Measurements from ENCODE around the gene UNK.
"Not testable (repeated sequence)": the region's sequence is repeated elsewhere in the genome, so short reads cannot be mapped to it uniquely, and the experiment has no call there.

UNK gene

GRCh38 chr17:75771334-75772281, 13.0 kb upstream of the UNK start:
- in situ Hi-C loops (cut with MboI; ENCODE audit: low sequenced_read_pairs): no loop called here

GRCh38 chr17:75773121-75773807, 11.3 kb upstream of the UNK start:
- in situ Hi-C loops (cut with MboI; ENCODE audit: low sequenced_read_pairs): no loop called here

DNA sequence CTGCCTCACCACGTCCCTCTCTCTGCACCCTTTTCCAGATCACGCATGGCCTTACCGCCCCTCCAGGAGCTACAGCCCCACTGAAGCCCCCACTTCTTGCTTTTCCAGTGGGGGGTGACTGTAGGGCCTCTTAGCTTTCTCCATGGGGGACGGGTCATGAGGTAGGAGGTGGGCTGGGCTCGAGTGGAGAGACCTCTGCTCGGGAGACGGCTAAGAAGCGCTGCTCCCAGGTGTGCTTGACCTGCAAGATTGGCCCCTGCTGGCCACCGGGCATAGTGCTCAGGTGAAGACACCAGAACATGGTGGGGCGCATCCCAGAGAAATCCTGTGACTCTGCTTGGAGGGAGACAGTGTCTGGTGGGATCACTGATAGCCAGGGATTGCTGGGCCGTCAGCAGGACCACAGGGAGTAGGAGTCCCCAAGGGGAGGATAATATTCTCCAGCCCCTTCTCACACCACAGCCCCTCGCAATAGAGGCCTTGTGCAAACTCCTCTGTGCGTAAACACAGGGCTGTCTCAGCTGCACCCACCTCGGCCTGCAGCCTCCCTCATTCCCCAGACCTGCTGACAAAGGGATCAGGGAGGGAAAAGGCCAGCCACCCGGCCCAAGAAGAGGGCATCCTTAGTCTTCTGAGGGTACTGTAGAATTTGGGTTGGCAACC, 10.7 kb upstream of the UNK start:
- in situ Hi-C loops (cut with MboI; ENCODE audit: low sequenced_read_pairs): no loop called here

- in situ Hi-C loops (cut with MboI; ENCODE audit: low sequenced_read_pairs): no loop called here
These were observed 10.1 kb upstream of the UNK start for GRCh38 chr17:75774471-75774990.

DNA sequence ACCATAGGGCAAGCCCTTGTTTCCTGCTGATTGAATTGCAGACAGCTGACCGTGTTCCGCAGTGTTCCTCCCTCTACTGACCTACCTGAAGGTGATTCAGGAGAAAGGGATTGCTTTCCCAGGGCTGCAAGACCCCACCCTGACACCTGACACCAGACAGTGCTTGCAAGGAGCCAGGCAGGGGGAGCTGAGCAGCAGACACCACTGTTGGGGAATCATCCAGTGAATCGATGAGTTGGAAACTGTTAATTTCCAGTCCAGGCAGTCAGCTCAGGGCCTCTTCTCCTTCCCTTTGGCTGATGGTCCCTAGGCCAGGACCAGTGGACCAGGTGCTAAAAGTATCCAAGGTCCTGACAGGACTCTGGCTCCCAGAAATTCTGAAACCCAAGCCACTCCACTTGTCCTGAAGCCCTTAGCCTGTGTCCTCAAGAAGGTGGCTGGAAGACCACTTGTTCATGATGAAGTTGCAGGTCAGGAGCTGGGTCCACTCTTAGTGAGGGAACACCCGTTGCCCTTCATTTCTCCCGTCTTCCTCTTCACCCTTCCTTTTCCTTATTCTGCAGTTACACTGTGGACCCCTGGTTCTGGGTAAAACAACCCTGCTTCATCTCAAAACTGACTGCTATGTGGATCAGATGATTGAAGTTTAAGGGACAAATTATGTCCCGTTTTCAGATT, 9.5 kb upstream of the UNK start:
- in situ Hi-C loops (cut with MboI; ENCODE audit: low sequenced_read_pairs): no loop called here

DNA sequence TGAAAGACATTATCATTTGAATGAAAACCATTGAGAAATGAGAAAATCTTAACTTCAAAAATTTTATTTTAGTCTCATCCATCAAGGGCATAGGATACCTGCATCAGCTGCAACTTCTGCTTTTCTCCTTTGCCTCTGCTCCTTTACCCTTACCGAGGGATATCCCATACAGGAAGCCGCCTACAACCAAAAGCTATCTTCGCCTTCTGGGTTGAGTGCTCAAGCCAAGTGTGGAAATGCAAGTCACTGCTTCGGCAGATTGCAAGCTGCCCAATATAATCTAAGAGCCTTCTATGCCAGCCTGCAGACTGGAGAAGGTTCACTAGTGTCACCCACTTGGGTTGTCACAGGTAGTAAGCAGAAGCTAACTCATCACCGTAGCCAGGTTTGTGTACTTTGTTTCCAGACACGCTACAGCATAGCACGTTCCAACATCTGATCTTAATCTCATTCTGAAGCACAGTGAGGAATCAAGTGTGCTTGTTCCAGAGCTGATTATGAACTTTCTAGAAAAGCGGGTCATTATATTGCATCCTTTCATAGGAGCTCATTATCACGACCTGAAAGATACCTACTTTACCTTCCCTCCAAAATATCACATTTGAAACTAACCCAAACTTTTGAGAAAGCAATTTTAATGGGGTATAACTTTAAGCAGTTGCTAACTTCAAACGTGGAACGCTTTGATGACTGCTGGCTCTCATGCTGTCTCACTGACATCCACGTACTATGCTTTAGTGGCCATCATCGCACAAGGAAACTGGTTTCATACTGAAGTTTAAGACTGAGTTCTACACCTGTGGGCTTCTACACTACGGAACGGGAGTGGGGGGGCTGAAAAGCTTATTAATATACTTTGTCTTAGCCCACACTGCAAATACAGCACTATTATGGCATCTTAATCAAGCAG, 8.0 kb upstream of the UNK start:
- in situ Hi-C loops (cut with MboI; ENCODE audit: low sequenced_read_pairs): no loop called here

DNA sequence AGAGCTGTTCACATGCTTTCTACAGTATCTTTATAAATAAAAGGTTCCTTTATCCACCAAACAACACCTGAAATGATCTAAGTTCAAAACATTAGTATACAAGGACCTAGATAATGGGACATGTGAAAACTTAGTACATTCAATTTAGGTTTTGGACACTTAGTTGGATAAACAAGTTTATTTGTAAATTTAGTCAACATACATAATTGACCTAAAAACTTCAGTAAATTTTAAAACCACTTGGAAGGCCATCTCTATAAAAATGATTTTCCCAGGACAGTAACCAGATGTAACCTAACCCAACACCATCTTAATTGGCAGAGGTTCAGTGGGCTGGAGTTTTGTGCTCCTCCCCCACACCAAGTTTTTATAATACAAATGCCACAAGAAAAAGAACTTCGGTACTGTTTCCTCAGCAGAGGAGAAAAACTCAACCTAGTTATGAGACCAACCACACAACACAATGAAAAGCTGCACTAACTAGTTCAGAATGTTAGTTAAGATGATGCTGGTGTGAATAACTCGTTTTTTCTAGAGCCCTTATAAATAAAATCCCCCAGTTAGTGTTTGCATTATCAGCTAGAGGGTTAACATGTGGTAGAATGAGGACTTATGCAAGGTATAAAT, 7.2 kb upstream of the UNK start:
- in situ Hi-C loops (cut with MboI; ENCODE audit: low sequenced_read_pairs): no loop called here

DNA sequence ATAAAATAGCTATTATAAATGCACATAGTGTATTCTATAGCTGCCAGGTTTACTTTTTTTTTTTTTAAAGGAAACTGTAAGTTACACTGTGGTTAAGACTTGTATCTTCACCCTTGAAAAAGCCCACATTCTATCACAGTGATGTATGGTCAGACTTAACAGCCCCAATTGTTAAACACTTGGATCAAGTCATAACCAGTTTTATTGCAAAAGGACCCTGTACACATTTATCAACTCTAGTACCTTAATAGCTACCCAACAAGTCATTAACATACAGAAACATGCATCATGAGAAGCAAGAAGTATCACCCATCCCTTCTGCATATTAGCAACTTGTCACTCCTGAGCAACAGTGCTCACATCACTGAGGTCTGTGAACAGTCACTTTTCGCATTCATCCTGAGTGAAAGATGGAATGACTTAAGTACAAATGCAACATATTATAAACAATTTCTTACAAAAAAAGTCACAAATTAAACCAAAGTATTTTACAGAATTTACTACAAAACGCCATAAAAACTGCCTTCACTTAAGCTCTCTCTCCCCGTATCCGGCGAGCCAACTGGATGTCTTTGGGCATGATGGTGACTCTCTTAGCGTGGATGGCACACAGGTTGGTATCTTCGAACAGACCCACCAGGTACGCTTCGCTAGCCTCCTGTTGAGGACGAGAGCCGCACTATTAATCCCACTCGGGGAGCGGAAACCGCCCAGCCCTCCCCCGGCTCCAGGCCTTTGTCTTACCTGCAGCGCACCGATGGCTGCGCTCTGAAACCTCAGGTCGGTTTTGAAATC, 6.3 kb upstream of the UNK start:
- in situ Hi-C loops (cut with MboI; ENCODE audit: low sequenced_read_pairs): not testable (repeated sequence)

GRCh38 chr17:75778861-75779249, 5.8 kb upstream of the UNK start:
- in situ Hi-C loops (cut with MboI; ENCODE audit: low sequenced_read_pairs): no loop called here

GRCh38 chr17:75779250-75779986, 5.2 kb upstream of the UNK start:
- in situ Hi-C loops (cut with MboI; ENCODE audit: low sequenced_read_pairs): no loop called here

GRCh38 chr17:75779987-75780889, 4.4 kb upstream of the UNK start:
- in situ Hi-C loops (cut with MboI; ENCODE audit: low sequenced_read_pairs): no loop called here

DNA sequence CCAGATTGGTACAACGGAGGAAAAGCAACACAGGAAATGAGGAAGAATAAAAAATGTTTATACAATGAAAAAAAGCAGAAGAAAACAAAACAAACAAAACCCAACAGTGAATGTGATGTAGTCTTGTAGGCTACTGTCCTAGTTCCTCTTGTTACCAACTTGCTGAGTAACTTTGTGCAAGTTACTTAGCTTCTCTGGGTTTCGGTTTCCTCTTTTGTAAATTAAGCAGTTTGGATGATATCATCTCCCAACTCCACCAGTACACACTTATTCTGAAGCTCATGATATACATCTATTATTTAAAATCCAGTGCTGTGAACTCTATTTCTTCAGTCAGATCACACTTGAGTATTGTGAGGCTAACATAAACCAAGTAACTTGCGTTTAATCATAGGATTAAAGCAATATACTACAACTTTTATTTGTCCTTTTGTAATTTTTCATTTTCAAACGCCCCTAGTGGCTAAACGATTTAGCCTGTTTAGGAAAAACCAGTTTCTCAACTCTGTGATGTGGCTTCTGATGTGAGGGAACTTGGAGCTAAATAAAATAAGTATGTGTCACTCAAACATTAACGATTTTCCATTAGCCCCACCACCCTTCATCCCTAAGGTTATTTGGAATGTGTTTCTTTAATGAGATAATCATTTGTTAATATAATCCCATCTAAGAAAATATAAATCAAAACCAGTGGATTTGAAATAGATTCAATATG, 1.4 kb upstream of the UNK start:
- in situ Hi-C loops (cut with MboI; ENCODE audit: low sequenced_read_pairs): no loop called here

DNA sequence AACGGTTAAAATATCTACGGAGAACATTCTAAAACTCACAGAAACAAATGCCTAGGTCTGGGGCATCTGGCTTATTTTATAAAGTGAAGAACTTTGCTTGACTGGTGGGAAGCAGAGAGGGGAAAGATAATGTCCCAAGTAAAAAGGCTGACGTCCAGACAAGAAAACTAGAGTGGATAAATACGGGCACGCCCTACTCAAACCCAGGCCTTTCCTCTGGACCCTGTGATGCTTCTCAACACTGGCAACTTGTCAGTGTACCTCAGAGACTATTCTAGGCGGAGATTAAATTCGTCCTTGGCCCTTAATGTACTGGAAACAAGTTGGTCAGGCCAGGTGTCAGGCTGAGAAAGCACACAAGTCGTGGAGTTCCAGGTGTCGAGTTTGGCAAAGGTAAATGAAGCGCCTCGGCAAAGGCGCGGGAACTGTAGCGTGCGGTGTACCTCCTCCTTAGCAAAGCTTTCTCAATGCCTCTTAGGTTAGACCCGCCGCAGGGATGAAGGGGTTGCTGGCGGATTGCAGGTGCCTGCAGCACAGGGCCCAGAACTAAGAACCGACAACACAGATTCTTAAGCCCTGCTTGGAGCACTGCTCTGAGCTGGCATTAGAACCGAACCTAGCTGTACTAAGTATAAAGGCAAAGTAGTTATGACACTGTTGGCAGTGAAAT, 668 bp upstream of the UNK start:
- in situ Hi-C loops (cut with MboI; ENCODE audit: low sequenced_read_pairs): no loop called here

DNA sequence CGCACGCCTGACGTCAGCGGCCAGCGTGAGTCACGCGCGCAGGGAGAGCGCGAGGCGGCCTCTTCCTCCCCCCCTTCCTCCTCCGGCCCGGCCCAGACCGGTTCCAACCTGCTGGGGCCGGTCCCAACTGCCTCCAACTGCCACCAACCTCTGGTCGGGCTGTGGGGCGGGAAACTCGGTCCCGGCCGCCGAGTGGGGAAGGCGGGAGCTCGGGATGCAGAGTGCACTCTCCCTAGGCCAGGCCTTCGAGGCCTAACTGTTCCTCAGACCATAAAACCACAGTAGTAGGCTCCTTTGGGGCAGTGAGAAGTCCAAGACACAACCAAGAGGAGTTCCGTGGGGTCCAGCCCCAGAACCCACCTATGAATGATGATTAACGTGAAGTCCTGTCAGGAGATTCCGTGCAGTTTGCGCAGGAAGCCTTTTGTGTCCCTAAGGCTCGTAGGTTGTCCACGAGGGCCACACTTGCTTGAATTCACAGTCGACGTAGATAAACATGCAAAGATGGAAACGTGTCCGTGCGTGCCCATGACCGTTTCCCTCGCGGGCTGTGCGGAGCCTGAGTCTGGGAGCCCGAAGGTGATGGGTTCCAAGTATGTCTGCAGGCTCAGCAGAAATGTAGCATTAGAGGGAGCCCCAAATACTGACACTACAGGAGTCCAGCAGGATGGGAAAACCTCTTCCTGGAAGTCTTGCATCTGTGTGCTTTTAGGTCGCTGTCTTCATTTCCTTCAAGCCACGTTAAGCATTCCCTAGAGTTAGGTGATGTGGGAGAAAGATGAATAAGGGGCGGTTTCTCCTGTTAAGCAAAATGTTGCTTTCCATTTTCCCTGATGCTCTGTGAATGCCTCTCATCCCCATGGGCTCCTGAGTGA, 647 bp downstream of the UNK start:
- in situ Hi-C loops (cut with MboI; ENCODE audit: low sequenced_read_pairs): no loop called here

DNA sequence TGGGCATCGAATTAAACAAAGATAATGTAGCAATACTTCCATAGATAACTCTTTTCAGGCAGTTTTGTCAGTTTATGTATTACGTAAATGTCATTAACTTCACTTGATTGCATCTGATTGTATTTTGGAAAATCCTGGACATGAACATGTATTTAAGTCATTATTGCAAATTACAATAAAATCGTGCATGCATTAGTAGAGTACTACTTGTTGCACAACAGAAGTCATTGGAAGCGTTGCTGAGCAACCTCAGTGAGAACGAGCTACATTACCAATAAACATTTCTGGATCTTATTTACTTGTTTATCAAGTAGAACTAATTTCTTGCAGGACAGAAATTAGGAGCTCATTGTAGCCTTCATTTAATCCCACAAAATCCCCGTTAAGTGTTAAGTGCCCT, 6.6 kb downstream of the UNK start:
- in situ Hi-C loops (cut with MboI; ENCODE audit: low sequenced_read_pairs): no loop called here

Measured in HL-60/S4 treated with phorbol 12-myristate 13-acetate at 8.2 ng/mL for 4 days and 3 days (cell line).